Iris pigment epithelial cell (primary cell): Measurements from ENCODE around the gene MAPK11.

Experiments
- DNase-seq: peaks from one replicate; pipeline ENCODE4 v3.0.0-alpha.2; 2011; ENCODE audit warnings: low read depth

The MAPK11 gene

DNA sequence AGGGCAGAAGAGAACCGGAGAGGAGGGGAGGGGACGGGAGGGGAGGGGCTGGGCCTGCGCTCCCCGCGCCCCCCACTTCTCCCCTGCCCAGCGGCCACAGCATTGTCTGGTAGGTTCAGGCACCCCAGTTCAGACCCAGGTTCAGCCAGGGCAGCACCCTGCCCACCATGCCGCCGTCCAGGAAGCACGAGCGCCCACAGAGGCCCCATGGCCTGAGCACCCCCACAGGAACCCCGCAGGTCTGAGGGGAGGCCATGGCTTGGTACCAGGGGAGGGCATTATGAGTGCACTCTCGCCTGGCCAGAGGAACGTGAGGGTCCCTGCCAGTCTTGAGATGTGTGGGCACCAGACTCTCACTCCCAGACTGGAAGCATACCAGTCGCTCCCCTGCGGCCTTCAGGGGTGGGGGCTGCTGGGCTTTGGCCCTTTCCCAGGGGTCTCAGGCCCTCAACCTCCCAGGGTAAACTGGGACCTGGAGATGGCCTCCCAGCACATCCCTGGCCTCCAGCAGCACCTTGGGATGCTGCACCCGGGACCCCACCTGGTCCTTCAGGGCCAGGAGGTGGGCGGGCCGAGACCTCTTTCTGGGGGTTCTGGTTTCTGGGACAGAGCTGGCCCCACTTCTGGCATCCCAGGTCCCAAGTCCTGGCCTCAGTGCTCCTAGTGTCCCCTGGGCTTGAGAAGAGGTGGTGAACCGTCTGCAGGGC is 37.9 kb upstream of the MAPK11 start:
- DNase-seq = no peak

- peak; percentile 79 for DNase-seq
These were observed 36.9 kb upstream of the MAPK11 start, which contains the start of gene PLXNB2 for GRCh38 chr22:50306753-50307749. Gene PLXNB2 (minus strand): TSS chr22:50307646. CDS start chr22:50290584, 17,062 bp downstream.

- DNase-seq = peak; percentile 92
These were observed 35.9 kb upstream of the MAPK11 start for GRCh38 chr22:50305923-50306566.

- DNase-seq = no peak
These were observed 35.3 kb upstream of the MAPK11 start for GRCh38 chr22:50305393-50305922.

DNA sequence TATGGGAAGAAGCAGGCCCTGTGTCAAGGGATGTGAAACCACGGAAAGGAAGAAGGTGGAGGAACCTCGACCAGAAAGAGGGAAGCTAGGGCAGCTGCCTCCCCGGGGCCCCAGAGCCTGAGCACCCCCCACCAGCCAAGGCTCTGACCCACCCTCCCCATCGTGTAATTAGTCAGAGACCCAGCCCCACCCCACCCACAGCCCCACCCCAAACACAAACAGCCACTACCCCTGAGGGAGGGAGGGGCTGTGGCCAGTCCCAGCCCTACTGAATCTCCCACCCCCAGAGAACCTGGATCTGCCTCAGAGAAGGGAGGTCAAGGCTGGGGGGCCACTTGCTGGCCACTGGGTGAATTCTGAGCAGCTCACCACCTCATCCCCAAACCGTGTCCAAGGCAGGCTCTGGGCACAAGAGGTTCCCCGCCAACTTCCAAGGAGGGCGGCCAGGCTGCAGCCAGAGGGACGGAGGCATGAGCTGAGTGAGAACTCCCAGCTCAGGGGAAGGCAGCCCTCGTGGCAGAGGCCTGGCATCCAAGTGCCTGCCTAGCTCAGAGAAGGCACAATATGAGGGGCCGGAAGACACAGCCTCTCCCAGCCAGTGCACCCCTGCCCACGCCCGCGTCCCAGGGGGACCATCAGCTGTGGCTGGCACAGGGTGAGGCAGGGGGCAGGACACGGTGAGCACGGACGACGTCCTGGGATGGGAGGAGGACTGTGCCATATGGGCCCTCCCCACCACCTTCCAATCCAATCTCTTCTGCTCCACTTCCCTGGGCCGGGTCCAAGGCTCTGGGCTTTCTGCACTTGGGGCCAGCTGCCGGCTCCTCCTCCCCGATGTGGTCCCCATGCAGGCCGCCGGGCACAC is 34.6 kb upstream of the MAPK11 start:
- no peak for DNase-seq

GRCh38 chr22:50303848-50304527 is 33.8 kb upstream of the MAPK11 start:
- no peak for DNase-seq

- DNase-seq = no peak
These were observed 33.3 kb upstream of the MAPK11 start for GRCh38 chr22:50303515-50303847.

DNA sequence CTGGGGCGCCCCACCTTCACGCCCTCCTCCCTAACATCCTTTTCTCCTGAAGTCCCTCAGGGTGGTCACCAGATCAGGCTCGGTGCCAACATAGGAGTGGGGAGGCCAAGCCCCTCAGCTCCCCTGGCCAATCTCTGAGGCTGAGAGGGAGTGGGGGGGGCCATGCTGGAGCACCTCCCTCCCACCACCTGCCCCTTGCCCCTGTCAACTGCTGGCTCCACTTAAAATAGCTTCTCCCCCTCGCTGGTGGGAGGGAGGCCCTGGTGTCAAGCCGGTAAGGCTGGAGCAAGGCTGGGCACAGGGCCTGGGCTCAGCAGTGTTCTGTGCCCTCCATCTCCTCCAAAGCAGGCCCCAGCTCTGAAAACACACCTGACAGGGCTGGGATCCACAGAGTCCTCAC is 32.4 kb upstream of the MAPK11 start:
- DNase-seq = no peak

DNA sequence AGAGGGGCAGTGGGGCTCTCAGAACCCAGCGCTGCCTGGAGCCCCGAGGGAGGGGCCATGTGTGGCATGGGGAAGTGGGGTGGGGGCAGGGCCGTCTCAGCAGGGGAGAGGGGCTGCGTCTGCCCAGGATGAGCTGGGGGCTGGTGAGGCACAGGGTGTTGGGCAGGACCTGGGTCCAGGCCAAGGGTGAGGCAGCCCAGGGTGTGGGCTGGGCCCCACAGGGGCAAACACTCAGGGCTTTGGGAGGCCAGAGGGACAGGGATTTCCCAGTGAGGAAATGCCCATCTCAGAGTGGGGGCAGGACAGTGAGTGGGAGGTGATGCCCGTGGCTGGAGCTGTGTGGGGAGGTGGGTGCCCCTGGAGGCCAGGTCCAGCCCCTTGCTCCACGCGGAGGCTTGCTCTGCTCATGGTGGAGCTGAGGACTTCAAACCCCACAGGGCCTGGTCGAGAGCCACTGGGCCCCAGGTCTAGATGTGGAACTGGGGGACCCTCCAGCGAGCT is 31.9 kb upstream of the MAPK11 start:
- no peak for DNase-seq

- DNase-seq = no peak
These were observed 31.4 kb upstream of the MAPK11 start for GRCh38 chr22:50301581-50301991.

- no peak for DNase-seq
These were observed 30.6 kb upstream of the MAPK11 start for GRCh38 chr22:50300620-50301257.

DNA sequence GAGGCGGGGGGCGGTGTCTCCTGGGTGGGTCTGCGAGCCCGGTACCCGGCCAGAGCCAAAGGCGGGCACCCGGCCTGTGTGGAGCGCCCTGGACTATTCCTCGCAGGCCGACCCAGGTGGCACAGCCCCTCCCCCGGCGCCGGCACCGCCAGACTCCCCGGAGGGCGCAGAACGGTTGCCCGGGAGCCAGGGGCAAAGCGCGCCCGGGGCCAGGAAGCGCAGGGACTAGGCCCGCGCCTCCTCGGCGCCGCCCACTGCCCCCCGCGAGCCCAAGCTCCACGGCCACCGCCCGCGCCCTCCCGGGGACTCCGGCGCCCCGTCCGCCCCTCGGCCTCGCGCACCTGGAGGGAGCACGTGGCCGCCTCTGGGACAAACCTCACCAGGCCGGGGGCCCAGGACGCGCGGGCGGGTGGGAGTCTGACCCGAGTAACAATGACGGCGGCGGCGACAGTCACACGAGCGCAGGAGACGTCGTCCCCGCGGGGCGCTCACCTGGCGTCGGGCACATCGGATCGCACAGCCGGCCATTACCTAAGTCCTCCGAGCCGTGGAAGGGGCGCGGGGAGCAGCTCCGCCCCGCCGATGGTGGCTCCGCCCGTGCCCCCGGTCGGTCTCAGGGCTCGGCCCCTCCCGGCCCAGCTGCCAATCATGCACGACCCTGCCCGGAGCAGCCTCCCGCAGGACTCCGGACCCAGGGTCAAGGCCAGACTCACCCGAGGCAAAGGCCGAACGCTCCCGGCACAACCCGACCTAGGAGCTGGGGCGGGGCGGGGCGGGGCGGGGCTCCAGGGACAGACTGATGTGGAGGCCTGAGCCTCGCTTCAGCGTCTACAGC is 29.8 kb upstream of the MAPK11 start:
- no peak for DNase-seq

DNA sequence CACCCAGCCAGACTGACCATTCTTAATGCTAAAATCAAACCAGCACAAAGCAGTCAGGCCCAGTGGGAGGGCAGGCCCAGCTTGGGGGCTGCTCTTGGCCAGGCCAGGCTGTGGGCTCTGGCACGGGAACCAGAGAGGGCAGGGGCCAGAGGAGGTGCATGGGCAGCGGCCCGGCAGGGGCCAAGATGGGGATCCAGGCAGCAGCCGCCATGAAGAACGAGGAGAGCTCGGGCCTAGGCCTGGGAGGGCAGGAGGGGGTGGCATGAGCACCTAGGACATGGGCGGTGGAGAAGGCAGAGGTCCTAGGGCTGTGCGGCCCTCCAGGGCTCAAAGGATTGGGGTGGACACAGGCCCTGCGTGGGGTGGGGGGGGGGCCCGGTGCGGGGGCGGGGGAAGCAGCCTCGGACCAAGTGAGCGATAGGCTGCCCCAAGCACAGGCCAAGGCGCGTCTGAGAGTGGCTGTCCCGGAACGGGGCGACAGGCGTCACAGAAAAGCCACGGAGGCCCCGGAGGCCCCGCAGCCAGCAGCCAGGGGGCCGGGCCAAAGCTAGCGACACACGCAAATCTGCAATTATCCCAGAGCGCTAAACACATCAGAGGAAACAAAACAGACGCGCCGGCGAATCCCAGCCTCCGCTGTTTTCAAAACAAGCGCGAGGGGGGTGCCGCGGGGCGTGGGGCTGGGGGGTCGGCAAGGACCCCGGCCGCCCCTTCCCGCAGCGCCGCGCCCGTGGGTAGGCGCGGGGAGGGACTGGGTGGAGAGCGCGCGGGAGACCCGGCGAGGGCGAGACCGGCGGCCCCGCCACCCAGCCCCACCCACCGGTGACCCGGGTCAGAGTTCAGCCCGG is 29.0 kb upstream of the MAPK11 start:
- DNase-seq = no peak

DNA sequence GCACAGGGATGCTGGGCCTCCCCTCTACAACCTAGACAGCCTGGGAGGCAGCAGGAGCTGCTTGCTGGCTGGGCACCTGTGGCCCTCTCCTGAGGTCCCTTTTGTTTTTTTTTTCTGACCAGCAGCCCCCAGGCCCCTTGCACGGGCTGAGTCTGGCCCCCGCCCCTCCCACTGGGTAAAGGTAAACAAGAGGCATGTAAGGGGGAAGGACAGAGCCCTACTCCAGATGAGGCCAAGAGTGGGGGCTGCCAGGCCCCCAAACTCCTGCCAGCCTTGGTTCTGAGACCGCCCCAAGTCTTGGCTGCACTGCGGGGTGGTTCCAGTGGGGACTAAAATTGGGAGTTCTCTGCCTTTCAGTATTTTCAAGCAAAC is 28.1 kb upstream of the MAPK11 start:
- no peak for DNase-seq

GRCh38 chr22:50297510-50298265 is 27.5 kb upstream of the MAPK11 start:
- no peak for DNase-seq

GRCh38 chr22:50296658-50297490 is 26.7 kb upstream of the MAPK11 start:
- no peak for DNase-seq

DNA sequence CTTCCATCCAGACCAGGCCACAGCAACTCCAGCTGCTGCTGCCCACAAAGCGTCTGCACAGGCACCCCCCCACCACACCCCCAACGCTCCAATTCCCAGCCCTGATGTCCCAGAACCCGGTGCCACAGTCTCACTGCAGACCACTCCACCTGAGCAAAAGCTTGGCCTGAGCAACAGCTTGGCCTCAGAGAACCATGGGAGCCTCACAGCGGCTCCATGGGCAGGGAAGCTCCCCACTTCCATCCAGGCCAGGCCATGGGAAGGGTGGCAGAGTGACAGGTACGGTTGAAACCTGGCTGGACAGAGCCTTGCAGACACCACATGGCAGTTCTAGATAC is 24.1 kb upstream of the MAPK11 start:
- no peak for DNase-seq
